GM12874 (cell line): ENCODE data around the gene RASA2.

Experiments used
- CTCF ChIP-seq: IDR thresholded peaks from 2 replicates; pipeline ENCODE4 v1.5.1; 2011; ENCODE audit warnings: low read depth, mild to moderate bottlenecking, control low read depth, low read length, moderate library complexity; ENCODE audit not compliant: insufficient read depth

RASA2 gene

GRCh38 chr3:141499965-141500364 is 13.1 kb downstream of the RASA2 start:
- no peak for TF ChIP-seq CTCF

GRCh38 chr3:141500397-141500796 is 13.6 kb downstream of the RASA2 start:
- TF ChIP-seq CTCF = no peak

GRCh38 chr3:141505166-141505565 is 18.3 kb downstream of the RASA2 start:
- no peak for TF ChIP-seq CTCF

- no peak for TF ChIP-seq CTCF
Measured at GRCh38 chr3:141506071-141506470, 19.2 kb downstream of the RASA2 start.

- TF ChIP-seq CTCF = no peak
Measured at GRCh38 chr3:141507392-141508066, 20.7 kb downstream of the RASA2 start.

- no peak for TF ChIP-seq CTCF
Measured at GRCh38 chr3:141508067-141508436, 21.2 kb downstream of the RASA2 start.

GRCh38 chr3:141511361-141511760 is 24.5 kb downstream of the RASA2 start:
- no peak for TF ChIP-seq CTCF
